Erythroblast (primary cell): ENCODE data around the gene BOC.

Source experiments
- DNase-seq, 2 experiments: peaks; one replicate each; lab custom pipeline; 2025; lab: John Stamatoyannopoulos, UW
- GATA1 ChIP-seq: IDR thresholded peaks from 2 replicates; pipeline ENCODE4 v1.6.1; 2011; ENCODE audit warnings: low read depth, mild to moderate bottlenecking, control low read depth, low read length, moderate library complexity
- POLR2A ChIP-seq: IDR thresholded peaks from 2 replicates; pipeline ENCODE4 v1.6.1; 2011; ENCODE audit warnings: mild to moderate bottlenecking, low read length

The BOC gene

GRCh38 chr3:113174801-113175485 lies 36.4 kb upstream of the BOC start:
- no peak for TF ChIP-seq POLR2A
- TF ChIP-seq GATA1: no peak
- DNase-seq: no peak

GRCh38 chr3:113177526-113177925 lies 33.8 kb upstream of the BOC start:
- DNase-seq: no peak
- TF ChIP-seq GATA1 (no peak), POLR2A (no peak)

DNA sequence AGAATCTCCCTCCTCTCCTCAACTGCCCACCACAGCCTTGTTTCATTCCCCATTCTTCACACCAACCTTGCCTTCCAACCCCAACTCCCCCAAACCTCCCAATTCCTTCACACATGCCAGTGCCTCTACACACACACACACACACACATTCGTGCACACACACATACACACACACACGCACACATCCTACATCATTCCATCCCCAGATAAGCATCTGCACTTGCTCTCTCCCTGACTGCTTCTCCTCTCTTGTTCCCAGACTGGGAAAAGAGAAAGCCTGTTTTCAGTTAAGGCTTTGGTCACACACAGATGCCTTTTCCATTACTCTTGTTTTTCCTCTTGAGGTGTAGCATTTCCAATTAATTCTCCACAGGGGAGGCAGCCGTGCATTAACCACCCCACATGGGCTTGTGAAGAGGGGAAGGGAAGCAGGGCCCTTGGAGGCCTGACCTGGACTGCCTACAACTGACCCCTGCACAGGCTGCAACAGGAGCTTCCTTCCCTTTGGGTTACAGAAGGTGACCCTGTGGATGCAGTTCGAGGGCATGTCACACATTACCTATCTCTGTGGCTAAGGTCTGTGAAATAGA lies 32.0 kb upstream of the BOC start:
- TF ChIP-seq GATA1 (no peak), POLR2A (no peak)
- no peak for DNase-seq

DNA sequence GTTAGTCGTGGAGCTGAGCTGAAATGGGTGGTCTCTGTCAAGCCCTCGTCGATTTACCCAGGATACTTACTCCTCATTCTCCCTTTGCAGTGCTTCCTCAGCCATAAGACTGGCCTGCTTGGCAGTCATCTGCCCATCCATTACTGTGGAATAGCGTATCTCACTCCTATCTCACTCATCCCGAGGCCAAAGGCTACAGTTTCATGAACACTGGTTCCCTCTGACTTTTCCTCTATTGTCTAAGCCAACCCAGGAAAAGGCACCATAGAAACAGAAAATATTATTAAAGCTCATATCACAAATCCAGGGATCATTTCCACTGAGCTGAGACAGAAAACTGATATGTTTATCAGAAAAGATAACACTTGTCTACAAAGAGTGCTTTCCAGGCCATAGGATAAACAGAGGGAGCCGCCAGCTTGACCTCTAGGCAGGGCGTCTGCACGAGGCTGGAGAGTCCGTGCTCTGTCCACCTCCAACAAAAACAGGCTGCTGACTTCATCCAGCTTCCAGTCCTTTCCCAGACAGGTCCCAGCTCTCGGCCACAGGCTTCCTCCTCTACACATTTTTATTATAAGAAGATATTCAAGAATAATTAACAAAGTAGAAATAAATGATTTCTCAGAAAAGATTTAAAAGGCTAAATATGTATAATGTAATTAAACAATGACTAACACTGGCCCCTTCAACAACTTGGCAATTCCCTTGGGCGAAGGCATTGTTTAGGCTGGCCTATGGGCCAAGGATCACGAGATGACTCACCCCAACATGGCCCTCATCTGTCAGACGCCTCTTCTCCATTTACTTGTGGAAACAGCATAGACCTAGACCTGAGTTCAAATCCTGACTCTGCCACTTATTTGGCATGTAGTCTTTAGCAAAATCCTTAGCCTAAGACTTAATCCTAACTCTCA lies 27.4 kb upstream of the BOC start:
- no peak for DNase-seq
- no peak for TF ChIP-seq GATA1
- no peak for TF ChIP-seq POLR2A

GRCh38 chr3:113185194-113185835 lies 26.0 kb upstream of the BOC start:
- DNase-seq: no peak
- TF ChIP-seq GATA1: no peak
- TF ChIP-seq POLR2A: no peak

- no peak for DNase-seq
- TF ChIP-seq GATA1: no peak
- no peak for TF ChIP-seq POLR2A
Observed at GRCh38 chr3:113186566-113186965, 24.8 kb upstream of the BOC start.

DNA sequence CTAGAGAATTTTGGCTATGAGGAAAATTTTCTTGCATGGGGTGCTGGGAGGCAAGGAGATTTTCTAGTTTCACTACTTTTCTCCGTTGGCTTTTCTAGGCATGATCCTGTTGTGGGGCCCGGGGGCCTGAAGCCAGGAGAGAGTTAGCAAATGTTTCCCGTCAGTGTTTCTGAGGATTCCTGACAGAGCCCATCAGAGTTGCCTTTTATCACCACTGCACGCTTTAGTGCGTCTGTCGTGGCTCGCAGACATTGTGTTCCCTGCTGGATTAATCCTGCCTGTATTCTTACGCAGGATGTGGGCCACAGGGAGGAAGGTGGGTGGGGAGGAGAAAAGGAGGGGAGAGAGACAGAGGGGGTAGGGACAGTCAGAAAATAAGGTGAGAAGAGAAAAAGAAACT lies 18.1 kb upstream of the BOC start:
- TF ChIP-seq GATA1 (no peak), POLR2A (no peak)
- no peak for DNase-seq

- TF ChIP-seq POLR2A (no peak), GATA1 (no peak)
Observed at GRCh38 chr3:113193719-113194118, 17.6 kb upstream of the BOC start.

DNA sequence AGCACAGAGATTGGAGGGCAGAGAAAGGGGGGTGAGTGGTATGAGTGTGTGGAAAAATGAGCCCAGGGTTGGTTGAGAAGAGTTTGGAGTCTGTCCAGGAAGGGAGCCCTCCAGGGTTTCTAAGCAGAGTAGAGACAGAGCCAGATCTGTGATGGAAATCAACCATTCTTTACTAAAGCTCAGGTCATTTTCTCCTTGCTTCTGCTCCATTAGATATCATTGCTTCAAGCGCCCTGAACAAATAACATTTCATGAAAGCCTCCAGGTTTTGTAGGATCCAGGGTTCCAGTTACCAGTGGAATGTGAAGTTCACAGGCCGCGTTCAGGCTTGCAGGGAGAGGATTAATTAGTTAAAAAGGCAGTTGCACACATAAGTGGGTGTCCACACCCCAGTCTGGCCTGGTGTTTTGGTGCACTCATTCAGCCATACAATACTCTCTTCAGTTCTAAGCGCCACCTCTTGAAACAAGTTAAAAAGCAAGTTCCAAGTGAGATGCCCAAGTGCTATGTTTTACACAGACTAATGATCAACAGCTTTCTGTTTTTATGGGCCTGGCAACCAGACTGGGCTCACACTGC lies 16.4 kb upstream of the BOC start:
- DNase-seq: no peak
- no peak for TF ChIP-seq POLR2A
- no peak for TF ChIP-seq GATA1

More at GRCh38 chr3:113193719-113194118, 17.6 kb upstream of the BOC start:
- DNase-seq: no peak

DNA sequence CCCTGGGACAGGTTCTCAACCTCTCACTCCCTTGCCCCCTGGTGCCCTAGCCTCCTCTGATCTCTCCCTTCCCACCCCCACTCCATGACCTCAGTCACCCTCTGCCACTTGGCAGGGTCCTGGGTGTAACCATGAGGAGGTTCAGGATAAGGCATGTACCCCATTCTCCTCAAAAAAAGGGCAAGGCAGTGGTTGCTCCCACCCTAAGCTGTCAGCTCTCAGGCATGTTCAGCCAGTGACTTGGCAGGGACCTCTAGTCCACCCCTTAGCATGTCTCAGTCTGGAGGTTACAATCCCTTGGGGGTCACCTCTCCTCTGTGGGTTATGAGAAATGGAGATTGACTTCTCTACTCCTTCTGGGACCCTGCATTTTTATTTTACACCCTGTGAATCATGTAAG lies 11.0 kb upstream of the BOC start:
- no peak for DNase-seq
- TF ChIP-seq POLR2A (no peak), GATA1 (no peak)

DNA sequence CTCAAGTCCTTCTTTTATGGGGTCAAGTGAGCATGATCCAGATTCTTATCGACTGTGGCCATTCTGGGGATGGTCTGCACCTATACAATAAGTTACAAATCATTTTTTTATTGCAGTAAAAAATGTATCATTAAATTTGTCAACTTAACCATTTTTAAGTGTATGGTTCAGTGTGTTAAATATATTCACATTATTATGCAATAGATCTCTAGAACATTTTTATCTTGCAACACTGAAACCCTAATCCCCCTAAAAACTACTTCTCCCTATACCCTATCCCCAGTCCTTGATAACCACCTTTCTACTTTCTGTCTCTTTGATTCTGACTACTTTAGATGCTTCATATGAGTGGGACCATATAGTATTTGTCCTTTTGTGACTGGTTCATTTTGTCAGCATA lies 10.4 kb upstream of the BOC start:
- TF ChIP-seq GATA1: no peak
- no peak for DNase-seq

- TF ChIP-seq POLR2A (no peak), GATA1 (no peak)
- DNase-seq: no peak
Observed at GRCh38 chr3:113204371-113204770, 7.0 kb upstream of the BOC start.

- TF ChIP-seq GATA1 (no peak), POLR2A (no peak)
- no peak for DNase-seq
Observed at GRCh38 chr3:113205481-113205880, 5.9 kb upstream of the BOC start.

DNA sequence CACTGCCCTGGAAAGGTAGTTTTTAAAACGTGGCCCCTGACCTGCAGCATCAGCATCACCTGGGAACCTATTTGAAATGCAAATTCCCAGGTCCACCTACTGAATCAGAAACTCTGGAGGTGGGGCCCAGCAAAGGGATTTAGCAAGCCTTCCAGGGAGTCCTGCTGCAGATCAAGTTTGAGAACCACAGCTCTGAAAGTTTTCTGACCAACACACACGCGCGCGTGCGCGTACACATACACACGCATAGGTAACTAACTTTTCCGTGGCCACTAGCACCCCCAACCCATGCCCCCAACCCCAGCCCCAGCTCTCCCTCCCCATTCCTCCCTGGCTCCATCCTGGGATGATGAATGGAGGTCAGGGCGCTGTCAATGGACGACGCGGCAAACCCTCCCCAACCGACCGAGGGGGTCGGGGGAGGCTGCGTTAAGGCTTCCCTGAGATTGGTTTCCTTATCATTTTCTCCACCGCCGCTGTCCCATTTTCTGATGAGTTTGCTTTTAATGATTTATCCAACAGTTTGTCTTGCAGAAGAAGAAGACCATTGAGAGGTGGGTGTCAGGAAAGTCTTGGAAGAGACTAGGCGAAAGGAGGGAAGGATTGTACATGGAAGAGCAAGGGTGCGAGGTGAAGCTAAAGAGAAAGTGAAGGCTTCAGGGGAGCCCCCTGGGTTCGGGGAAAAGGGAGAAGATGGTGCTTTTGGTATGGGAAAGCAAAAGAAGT lies 590 bp upstream of the BOC start:
- no peak for TF ChIP-seq POLR2A
- no peak for DNase-seq
